Globus pallidus (tissue), 1 donor: ENCODE results near the gene ATP2C1.

Experiments used
- DNase-seq: peaks from one replicate; pipeline ENCODE4 v3.0.0-alpha.2; 2015; ENCODE audit warnings: low spot score

Gene ATP2C1

DNA sequence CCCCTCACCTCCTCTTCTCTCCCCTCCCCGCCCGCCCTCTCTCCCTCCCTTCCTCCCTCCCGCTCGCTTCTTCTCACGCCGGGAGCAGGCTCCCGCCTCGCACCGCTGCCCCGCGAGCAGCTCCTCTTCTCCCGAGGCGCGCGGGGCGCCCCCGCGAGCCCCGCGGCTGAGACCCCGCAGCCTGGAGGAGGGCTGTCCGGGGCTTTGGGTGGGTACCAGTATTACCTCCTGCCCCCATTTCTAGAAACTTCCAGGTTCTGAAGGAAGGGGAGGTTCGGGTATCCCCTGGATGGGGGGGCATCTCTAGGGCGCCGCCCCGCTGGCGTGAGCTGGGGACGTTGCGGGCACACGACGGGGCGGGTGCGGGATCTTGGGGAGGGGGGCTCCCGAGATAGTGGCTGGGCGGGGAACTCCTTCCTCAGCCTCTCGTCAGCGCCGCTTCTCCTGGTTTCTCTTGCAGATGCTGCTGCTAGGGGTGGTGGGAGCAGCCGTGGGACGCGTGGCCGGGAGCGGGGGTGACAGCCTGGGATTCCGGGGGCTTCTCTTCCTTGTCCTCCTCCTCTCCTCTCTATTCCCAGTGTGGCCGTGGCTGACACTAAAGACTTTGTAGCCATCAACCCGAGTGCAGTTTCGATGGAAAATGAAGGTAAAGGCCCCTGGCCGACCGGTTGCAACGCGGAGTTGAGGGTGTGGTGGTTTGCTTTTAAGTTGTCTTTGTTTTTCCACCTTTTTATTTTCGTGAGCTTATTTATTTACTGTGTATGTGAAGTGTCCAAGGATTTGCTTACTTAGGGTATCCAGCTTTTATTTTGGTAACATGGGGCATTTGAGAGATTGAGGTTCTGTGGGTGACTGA lies 474 bp downstream of the ATP2C1 start:
- peak; percentile 68 for DNase-seq

DNA sequence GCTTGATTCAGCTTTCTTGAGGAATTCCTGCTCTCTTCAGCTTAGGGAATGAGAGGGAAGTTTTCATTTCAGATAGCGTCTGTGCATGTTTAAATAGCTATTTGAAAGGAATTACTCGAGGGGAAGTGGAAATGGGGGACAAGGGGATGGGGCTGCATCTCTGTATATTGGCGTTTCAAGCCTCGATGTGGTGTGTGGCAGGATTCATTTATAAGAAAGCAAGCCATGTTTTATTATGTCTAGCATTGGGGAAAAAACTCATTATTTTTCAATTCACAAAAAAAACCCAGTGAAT lies 1.0 kb downstream of the ATP2C1 start:
- DNase-seq: no peak

DNA sequence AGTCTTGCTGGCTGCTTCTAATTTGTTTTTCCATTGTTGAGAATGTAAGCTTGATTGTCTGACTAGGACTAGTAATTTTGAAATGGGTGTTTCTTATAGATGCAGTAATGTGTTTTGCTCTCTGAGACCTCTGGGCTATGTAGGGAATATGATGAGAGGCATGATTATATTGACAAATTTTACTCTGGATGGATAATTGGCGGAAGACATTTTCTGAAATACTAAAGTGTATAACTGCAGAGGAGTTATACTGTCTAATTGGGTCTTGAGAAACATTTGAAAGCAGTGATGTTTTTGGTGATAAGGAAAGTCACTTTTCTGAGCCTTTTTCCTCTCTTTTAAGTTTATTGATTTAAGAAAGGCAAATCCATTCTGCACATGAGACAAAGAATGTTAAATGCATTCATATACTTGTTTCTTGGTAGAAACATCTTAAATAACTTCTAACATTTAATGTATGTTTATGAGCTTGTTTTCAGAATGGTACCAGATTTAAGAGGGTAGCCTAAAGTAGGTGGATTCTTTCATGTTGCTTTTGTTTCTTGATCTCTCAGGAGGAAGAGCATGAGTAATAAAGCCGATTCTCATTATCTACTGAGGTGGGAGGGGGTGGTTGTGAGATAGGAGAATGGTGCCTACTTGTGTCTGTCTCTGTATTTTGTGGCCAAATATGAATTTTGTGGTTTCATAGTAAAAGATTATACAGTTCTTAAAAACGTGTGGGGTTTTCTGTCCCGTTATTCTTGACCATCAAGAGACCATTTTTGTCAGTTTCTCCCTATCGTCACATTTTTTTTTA lies 2.0 kb downstream of the ATP2C1 start:
- DNase-seq: no peak

DNA sequence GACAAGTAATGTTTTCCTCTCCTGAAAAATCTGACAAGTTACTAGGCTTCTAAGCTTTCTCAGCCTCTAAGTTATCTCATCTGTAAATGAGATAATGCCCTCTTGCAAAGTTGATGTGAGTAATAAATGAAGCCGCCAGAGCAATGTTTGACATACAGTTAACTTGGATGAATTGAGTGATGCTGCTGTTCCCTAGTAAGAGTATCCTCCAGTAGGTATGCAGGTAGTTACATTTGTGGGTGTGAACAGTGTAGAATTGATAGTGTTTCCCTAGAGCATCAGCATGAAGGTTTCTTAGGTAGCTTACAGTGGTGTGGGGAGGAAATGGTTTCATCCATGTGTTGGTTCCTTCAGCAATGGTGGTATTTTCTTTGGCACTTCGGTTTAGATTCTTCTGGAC lies 3.4 kb downstream of the ATP2C1 start:
- no peak for DNase-seq

DNA sequence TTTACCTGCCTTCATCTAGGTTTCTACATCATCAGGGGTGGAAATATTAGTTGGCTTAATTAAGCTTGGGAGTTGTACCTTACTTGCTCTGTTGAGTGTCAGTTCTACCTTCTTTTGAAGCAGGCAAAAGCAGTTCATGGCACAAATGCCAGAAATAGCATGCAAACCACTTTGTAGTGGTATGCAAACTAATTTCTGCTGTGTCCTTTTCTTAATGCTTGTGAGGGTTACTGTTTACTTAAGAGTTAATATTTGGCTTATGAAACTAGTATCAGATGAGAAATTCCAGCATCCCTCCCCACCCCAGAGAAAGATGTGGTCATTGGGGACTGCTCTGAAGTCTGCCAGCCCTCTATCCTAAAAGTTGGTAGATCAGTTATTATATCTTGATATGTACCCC lies 7.1 kb downstream of the ATP2C1 start:
- no peak for DNase-seq

DNA sequence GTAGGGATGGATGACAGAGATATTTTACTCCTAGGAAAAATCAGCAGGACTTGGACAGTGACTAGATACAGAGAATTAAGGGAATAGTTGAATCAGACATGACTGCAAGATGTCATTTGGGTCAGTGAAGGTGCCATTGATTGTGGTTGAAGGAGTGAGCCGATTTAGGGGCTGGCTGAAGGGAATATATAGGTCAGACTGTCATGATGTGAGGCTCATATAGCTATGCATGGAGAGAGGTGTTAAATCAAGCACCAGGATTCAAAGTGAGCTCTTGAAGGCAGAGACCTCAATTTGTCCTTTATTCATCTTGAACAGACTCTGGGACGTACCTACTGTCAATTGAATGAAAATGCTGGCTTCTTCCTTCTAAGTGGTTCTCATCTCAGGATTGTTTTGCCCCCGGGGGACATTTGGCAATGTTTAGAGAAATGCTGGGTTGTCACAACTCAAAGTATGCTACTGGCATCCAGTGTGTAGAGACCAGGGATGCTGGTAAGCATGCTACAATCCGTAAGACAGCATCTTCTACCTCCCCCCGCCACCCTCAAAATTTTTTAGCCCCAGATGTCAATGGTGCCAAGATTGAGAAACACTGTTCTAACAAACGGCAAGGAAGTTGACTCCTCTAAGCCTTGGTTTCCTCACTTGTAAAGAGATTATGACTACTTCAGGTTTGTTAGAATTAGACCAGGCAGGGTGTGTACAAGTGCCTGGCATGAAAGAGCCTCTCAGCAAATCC lies 7.8 kb downstream of the ATP2C1 start:
- no peak for DNase-seq

DNA sequence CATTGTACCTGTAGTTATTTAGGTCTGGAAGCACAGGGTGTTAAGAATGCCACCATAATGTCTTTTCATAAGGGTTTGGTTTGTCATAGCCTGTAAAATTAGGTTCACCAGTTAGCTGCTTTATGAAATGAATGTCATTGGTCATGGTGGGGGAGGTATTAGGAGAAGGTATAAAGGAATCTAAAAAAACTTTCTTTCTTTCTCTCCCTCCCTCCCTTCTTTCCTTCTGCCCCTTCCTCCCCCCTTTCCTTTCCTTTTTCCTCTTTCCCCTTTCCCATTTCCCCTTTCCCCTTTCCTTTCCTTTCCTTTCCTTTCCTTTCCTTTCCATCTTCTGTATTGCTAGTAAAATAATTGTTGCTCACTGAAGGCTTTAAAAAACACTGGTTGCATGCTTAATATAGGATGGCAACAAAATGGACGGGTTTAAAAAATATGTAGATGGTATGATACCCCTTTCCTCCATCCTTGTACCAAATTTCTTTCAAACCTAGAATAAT lies 9.6 kb downstream of the ATP2C1 start:
- no peak for DNase-seq

DNA sequence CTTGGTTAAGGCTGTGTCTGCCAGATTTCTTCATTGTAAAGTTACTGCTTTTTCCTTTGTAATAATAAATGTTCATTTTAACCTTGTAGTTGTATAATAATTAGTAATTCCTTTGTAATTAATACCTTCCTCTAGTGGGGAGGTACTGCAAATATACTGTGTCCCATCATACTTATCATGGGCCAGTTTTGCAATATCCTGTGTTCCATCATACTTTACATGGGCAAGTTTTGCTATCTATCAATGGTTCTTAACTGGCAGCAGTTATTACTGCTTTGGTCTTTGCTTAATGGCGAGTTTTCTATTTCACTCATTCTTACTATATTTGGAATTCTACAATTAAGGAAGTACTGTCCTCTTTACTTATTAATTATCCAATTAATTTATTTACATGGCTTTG lies 10.6 kb downstream of the ATP2C1 start:
- DNase-seq: no peak

DNA sequence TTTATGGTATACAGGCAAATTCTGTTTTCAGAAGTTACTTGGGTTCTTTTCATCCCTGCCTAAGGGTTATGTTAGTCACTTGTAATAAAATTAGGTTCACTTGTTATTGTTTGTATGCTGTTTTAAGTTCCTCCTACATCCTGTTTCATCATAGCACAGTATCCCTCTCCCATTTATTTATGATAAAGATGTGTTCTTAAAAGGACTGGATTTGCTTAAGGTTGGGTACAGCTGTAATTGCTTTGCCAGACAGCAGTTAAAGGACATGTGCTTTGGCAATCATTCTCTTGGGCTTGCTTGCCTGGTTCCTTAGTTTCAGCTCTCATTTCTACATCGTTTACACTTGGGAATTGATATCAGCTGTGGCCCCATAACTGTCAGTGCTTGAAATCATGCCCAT lies 11.7 kb downstream of the ATP2C1 start:
- no peak for DNase-seq

DNA sequence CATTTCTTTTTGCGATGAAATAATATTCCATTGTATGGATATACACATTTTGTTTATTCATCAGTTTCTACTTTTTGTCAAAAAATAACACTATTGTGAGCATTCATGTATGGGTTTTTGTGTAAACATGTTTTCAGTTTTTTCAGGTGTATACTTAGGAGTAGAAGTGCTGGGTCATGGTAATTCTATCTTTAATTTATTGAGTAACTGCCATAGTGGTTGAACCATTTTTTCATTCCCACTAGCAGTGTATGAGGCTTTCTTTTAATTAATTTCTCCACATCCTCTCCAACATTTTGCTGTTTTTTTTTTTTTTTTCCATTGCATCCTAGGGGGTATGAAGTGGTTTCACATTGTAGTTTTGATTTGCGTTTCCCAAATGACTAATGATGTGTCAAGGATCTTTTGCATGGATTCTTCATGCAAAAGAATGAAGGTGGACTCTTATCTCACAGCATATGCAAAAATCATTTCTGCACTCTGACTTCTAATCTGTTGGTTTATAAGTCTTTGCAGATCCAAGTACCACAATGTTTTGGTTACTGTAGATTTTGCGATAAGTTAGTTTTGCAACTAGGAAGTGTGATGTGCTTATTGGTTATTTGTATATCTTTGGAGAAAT lies 12.6 kb downstream of the ATP2C1 start:
- no peak for DNase-seq

DNA sequence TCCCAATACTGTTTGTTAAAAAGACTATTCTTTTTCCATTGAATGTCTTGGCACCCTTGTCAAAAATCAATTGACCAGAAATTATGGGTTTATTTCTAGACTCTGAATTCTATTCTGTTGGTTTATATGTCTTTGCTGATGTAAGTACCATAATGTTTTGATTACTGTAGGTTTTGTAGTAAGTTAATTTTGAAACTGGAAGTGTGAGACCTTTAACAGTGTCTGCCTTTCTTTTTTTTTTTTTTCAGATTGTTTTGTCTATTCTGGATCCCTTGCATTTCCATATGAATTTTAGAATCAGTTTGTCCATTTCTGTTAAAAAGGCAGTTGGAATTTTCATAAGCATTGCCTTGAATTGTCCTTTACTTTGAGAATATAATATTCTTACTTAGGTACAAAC lies 13.6 kb downstream of the ATP2C1 start:
- no peak for DNase-seq

DNA sequence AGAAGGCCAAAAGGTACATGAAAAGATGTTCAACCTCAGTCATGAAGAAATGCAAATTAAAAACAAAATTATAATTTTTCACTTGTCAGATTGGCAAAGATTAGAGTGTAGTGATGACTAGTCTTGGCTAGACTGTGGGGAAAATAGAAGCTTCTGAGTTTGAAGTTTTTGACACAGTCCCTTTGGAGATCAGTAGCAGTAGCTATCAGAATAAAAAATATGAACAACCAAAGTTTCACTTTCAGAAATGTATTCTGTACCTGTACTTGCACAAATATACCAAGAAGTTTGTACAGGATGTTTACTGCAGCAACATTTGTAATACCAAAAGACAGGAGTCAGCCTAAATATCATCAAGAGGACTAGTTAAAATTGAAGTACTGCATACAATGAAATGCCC lies 14.1 kb downstream of the ATP2C1 start:
- DNase-seq: no peak

DNA sequence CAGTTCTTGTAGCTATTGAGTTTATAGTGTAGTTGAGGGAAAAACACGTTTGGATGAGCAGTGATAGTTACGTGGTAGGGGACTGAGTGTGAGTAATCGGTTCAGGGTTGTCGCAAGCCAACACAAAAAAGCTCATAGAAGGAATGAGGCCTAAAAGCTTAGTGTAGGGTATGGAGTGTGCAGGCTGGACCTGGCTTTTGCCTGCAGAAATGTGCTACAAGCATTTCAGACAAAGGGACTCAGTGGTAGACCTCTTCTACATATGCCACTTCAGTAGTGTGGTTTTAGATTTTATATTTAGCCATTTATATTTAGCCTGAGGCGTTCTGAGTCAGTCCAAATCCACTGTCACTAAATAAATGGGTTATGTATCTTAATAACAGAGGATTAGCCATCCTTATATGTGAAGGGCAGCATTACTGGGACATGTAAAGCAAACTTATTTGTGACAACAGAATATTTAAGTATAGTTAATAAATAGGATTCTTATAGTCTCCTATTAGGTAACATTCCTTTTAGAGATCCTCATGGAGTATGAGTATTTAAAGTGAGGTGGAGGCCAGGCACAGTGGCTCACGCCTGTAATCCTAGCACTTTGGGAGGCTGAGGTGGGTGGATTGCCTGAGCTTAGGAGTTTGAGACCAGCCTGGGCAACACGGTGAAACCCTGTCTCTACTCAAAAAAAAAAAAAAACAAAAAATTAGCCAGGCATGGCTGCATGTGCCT lies 21.8 kb downstream of the ATP2C1 start:
- DNase-seq: no peak

DNA sequence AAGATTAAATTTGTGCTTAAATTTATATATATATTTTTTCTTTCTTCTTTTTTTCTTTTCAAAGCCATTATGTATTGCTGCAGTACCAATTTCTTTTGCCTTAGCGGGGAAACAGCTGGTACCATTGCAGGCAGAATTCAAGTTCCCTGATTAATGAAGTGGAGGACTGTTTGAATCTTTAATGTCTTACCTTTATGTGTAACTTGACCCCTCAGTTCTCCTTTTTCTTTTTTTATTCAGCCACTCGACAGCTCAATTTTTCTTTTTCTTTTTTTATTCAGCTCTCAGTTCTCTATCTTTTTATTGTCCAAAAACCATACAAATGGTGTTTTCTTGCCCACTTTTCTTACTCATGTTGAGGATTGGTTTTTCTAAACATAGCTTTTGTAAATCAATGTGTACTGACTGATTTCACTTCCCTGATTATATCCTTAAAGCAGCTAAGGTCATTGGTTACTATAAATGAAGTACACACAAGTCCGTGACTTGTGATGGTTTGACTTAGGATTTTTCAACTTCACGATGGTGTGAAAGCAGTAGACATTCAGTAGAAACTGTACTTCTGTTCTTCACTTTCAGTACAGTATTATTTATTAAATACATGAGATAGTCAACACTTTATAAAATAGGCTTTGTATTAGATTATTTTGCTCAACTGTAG lies 22.8 kb downstream of the ATP2C1 start:
- DNase-seq: no peak

DNA sequence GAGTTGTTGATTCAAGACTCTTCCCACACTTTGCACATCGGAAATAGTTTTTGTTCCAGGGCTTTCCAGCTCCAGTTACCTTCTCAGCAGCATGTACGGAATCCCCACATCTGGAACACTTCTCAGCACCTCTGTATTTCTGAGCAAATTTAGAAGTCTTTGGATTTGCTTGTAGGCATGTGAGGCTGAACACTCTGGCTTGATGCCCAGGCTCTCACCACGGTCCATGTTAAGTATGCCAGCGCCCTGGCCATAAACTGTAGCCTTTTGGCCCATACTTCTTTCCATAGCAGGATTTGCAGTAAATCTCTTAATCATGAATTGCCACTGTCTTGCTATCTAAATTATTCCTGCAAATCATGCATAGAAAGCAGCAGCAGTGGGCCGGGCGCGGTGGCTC lies 24.4 kb downstream of the ATP2C1 start:
- no peak for DNase-seq

DNA sequence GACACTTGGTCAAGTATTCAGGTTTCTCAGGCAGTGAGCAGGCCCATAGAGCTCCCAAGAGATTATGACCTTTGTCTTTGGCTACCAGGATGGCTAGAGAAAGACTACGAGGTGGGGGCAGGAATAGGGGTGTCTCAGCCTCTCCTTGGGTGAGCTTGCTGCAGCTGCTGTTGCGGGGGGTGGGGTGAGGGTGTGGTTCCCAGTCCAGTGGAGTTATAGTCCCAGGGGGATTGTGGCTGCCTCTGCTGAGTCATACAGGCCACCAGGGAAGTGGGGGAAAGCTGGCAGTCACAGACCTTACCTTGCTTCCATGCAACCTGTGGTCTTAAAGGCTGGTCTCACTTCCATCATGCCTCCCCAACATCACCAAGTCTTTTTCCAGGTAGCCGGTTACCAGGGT lies 31.7 kb downstream of the ATP2C1 start:
- DNase-seq: no peak

DNA sequence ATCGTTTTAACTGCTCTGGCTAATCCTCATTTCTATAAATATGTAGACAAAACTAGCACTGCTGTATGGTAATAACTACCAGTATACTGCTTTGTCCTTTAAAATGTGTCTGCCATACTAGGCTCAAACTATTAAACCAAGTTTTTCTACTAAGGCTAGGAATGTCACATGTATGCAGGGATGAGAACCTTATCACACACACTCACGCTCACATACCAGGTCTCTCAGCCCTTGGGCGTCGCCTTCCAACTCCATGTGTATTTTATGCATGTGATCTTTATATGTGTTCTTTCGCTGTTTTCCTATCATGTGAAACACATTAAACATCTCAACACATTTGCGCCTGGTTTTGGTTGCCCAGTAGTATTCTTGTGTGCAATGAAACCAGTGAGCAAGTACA lies 32.6 kb downstream of the ATP2C1 start:
- DNase-seq: no peak

DNA sequence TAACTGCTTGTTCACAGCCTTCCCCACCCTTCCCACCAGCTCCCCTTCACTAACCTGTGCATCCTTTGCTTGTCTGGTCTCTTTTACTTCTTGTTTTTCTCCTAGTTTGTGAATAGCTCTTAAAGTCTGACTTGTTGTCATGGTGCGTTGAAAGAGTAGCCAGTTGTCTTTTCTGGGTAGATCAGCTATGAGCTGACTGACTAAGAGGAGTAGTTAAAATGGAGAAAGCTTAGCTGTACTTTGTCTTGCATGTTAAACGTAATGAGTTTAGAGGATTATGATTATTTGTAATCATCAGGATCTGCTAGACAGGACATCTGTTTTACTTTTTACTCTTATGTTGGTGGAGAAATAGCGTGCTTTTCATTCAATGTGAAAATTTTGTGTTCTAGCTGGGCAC lies 35.9 kb downstream of the ATP2C1 start:
- no peak for DNase-seq

DNA sequence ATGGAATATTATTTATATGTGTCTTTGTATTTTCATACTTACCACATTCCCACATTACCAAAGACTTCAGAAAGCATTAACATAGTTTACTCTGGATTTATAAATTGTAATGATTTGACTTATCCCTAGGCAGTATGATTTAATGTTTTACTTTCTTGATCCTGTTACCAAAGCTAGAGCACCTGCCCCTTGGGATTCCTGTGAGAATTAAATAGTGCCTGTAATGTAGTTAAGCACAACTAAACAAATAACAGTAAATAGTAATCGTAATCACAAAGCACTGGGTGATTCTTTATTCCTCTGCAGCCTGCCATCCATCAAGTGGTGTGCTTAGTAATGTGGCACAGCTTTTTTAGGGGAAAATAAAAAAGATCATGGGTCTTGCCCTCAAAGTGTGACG lies 39.1 kb downstream of the ATP2C1 start:
- DNase-seq: no peak

DNA sequence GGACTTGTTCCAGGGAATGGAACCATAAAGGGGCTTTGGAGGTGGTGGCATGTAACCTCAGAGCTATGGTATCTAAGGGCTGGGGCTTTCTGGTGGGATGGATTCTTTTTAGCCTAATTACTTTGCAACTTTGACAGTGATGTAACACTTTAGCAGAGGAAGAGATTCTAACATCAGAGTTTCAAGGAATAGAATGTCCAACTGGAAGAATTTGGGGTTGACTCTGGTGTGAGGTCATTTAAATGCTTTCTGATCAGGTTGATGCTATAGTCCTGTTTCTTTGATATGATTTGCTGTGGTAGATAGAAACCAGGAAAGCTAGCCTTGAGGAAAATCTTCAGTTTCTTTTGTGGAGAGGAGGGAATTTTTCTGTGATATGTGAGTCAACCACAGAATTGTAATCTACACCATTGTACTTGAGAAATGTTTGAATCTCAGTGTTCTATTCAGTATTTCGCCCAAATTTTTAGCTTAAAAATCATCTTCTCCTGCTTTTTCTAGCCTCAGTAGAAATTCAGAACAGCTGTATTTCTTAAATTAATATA lies 40.0 kb downstream of the ATP2C1 start:
- no peak for DNase-seq
